Measurements from ENCODE around the gene SPEF2.

Gene SPEF2

GRCh38 chr5:35777358-35778087, 159.9 kb downstream of the SPEF2 start:
- peak; percentile 37 to 47 for DNase-seq (ENCODE audit: low read depth in 1 of 2, low spot score in 1 of 2)

GRCh38 chr5:35778259-35778769, 160.7 kb downstream of the SPEF2 start:
- DNase-seq (ENCODE audit: low read depth in 1 of 2, low spot score in 1 of 2): no peak

DNA sequence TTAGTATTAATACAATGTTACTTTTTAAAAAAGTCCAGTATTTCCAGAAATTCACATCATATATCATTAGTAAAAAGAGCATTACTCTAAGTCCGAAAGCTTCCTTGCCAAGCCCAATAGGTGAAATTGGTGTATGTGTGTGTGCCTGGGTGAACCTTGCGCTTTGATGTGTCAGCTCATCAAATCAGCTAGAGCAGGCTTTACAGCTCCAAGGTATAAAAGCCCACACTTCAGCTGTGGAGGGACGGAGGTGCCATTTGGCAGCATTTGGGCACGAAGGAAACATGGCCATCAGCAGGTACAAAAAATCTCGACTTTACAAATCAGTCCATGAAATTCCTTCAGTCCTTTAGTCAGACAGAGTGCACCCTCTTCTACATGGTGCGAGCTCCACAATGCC, 162.6 kb downstream of the SPEF2 start:
- DNase-seq (ENCODE audit: low read depth in 1 of 2, low spot score in 1 of 2): peak in 1 of 2 donors; percentile 11

DNA sequence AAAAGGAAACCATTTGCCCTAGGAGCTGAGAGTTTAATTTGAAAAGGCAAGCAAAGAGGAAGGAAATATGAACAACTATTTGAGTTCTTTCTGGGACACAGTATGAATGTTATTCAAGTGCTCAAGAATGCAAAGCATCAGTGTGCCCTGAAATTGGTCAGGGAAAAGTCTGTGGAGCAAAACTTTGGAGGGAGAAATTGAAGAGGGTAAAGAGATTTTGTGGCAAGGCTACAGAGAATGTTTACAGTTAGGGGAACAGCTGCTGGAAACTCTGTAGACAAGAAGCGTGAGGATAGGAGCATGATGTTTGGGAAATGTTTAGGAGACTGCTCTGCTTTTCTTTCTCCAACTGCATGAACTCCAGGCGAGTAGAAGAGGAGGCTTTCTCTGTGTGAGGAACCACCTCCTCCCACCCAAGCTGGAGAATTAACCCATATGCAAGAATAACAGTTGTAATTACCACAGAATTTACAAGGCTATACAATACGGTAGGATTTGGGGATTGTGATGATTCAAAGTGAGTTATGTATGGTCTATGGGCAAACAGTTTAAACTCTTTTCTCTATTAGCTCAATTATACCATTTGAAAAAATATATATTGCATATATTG, 163.6 kb downstream of the SPEF2 start:
- DNase-seq (ENCODE audit: low read depth in 1 of 2, low spot score in 1 of 2): no peak

- DNase-seq (ENCODE audit: low read depth in 1 of 2, low spot score in 1 of 2): no peak
These were observed 165.9 kb downstream of the SPEF2 start for GRCh38 chr5:35783551-35783950.

DNA sequence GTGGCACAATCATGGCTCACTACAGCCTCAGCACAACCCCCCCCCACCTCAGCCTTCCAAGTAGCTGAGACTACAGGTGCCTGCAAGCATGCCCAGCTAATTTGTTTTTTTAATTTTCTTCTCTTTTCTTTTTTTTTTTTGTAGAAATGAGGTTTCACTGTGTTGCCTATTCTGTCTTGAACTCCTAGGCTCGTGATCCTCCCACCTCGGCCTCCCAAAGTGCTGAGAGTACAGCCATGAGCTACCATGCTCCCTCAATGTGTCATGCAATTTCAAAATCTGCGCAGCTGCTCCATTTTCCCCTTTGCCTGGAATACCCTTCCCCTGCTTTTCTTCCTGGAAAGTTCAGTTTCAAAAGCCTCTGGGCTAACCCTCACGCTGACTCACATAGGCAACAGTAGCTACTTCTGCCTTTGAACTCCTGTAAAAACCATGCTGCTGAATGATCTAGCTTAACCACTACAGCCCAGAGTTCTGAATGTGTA, 168.0 kb downstream of the SPEF2 start:
- DNase-seq (ENCODE audit: low read depth in 1 of 2, low spot score in 1 of 2): no peak

DNA sequence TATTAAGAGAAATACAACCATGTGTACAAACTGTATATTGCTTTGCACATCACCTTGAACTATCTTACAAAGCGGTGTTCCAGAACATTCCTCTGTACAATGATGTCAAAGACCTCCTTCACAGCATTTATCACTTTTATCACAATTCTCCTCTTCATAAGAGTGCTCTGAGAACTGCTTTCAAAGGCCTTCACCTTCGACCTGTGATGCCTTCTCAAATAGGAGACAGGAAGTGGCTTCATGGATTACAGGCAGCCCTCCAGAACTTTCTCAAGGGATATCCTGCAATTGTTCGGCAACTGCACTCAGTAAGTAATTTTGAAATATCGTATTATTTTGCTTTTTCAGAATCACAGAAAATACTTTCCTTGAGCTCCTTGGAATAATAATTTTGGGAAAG, 171.1 kb downstream of the SPEF2 start:
- DNase-seq (ENCODE audit: low read depth in 1 of 2, low spot score in 1 of 2): no peak

DNA sequence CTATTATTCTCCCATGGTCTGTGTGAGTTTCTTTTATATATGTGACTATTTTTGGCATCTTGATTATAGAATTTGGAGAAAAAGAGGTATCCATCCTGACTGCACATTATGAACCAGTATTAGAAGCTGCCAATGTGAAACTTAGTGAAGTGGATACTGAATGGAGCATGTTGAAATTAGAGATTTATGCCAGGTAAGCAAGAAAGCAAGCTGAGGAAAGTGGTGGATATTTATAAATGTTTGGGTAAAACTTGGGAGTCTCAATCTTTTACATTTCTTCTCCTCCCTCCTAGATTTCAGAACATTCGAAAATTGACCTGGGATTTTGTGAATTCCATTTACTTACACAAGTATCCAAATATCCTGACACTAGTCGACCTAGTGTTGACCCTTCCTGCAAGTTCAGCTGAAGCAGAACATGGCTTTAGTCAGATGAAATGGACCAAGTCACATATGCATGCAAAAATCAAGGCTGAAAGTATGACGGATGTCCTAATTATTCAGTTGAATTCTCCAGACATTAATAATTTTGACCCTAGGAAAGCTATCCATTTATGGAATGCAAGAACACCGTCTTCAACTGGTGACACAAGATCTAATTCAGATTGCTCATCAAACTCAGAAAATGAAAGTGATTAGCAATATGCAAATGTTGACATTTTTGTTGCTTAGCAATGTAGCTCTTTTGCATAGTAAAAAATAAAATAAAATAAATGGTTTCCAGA, 172.2 kb downstream of the SPEF2 start:
- no peak for DNase-seq (ENCODE audit: low read depth in 1 of 2, low spot score in 1 of 2)

DNA sequence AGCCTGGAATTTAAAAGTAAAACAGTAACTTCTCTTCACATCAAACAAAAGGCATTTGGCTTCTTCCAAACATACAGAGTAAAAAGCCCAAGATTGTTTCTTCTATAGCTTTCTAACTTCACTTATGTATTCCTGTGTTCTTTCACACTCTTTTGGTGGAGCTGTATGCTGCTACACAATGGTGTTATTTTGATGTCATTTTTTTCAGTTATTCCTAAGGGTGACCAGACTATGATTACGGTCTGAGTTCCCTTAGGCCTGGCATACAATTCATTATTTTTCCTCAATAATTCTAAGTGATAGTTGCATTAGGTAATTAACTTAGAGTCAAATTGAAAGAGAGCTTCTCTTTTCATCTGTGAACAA, 172.8 kb downstream of the SPEF2 start:
- DNase-seq (ENCODE audit: low read depth in 1 of 2, low spot score in 1 of 2): no peak

GRCh38 chr5:35794328-35794619, 176.6 kb downstream of the SPEF2 start:
- no peak for DNase-seq (ENCODE audit: low read depth in 1 of 2, low spot score in 1 of 2)

DNA sequence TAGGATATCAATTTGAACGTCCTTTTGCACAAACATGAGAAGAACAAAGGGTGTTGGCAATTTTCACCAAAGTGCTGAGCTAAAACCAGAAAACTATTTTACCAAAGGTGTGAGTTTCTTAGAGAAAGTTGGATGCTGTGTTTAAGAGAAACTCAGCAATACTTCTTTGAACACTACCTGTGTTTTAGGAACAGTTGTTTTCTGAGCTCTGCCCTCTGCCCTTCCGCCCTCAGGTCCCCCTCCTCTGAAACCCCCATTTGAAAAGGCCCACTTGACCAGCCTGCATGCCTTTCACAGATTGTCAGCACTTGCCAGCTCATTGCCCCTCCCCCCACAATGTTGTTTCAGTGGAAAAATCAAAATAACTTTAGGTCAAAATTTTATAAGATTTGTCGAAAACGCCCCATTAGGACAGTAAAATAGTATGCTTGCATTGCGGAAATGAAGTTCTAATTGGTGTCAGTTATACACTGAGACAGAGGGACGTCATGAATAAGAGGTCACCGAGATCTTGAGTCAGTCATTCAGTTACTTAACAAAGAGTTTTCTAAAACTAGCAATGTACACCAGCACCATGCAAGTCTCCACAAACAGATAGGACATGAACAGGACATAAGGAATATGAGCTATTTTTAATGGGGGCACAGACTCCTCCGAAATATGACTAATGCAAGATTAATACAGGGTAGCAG, 177.2 kb downstream of the SPEF2 start:
- no peak for DNase-seq (ENCODE audit: low read depth in 1 of 2, low spot score in 1 of 2)

- no peak for DNase-seq (ENCODE audit: low read depth in 1 of 2, low spot score in 1 of 2)
These were observed 181.5 kb downstream of the SPEF2 start for GRCh38 chr5:35799181-35799580.

- DNase-seq (ENCODE audit: low read depth in 1 of 2, low spot score in 1 of 2): no peak
These were observed 182.1 kb downstream of the SPEF2 start for GRCh38 chr5:35799753-35800152.

DNA sequence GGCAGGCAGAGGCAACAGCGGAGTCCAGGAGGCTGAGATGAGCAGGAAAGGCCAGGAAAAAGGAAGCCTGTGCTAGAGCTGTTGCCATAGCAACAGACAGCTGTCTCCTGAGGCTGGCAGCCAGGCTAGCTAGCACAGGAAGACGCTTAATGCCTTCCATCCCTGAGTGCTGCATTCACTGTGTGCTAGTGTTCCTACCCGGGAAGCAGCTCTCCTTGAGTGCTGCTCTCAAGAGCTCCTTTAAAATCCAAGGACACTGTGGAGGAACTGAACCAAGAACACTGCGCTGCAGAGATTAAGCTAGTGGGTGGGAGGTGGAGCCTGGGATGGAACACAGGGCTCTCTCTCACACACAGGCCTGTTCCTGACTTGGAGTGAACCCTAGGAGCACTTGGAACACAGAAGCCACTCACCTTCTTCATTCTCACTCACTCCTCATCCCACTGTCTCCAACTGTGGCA, 185.6 kb downstream of the SPEF2 start:
- DNase-seq (ENCODE audit: low read depth in 1 of 2, low spot score in 1 of 2): no peak

- DNase-seq (ENCODE audit: low read depth in 1 of 2, low spot score in 1 of 2): no peak
These were observed 186.6 kb downstream of the SPEF2 start for GRCh38 chr5:35804201-35804653.

DNA sequence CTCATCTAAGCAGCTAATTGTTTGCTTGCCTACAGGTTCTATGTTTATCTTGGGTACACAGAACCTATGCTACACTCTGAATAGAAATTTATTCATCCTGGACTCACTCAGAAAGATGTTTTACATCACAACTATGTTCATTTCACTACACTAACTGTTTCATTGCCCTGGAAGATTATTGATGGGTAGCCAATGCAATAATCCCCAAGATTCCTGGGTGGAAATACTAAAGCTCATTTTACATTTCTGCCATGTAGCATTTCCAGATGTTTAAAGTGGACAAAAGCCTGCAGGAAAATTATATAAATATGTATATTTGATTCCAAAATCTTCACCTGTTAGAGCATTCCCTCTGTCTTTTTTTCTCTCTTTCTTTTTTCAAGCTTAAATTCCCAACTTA, 187.2 kb downstream of the SPEF2 start:
- no peak for DNase-seq (ENCODE audit: low read depth in 1 of 2, low spot score in 1 of 2)

- DNase-seq (ENCODE audit: low read depth in 1 of 2, low spot score in 1 of 2): no peak
These were observed 192.9 kb downstream of the SPEF2 start for GRCh38 chr5:35810601-35811000.

DNA sequence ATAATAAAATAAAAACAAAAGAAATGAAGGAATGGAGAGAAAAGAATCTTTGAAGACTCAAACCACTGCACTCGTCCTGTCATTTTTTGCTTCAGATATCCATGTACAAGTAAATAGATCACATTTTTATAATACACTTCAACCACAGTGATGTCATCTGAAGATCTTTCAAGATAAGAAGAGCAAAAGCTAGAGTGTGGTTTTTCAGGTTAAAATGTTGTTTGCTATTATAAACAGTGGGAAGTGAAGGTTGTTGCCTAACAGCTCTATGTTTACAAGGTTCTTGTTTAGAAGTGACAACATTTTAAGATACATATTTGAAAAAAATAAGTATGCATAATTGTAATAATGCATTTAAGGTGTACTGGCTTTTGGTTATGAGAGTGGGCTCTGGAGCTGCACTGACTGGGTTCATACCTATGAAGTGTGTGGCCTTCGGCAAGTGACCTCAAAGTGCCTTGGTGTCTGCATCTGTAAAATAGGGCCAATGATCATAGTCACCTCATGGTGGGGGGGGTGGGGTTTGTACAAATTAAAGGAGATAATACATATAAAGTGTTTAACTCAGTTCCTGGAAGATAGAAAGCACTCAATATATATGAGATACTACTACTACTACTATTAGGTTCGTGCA, 193.6 kb downstream of the SPEF2 start:
- DNase-seq (ENCODE audit: low read depth in 1 of 2, low spot score in 1 of 2): no peak

GRCh38 chr5:35813521-35813920, 195.9 kb downstream of the SPEF2 start:
- DNase-seq (ENCODE audit: low read depth in 1 of 2, low spot score in 1 of 2): no peak

- no peak for DNase-seq (ENCODE audit: low read depth in 1 of 2, low spot score in 1 of 2)
These were observed 197.7 kb downstream of the SPEF2 start for GRCh38 chr5:35815089-35815936.

Data from activated T-helper 1 cell treated with anti-CD3 and anti-CD28 coated beads, Interleukin-2, amount 50 U/mL, for 16 hours (primary cell).